BLaER1 (cell line): ENCODE results near the gene CTSF.

ENCODE experiments used
- H3K27ac ChIP-seq: shearing (Covaris generic); formaldehyde crosslinking; 2 replicates; pipeline ENCODE4 v1.8.1; 2022
- H3K27me3 ChIP-seq: shearing (Covaris generic); formaldehyde crosslinking; 2 replicates; pipeline ENCODE4 v1.8.1; 2022
- H3K36me3 ChIP-seq: shearing (Covaris generic); formaldehyde crosslinking; 2 replicates; pipeline ENCODE4 v1.8.1; 2022
- H3K4me1 ChIP-seq: shearing (Covaris generic); formaldehyde crosslinking; 2 replicates; pipeline ENCODE4 v1.8.1; 2022
- H3K4me2 ChIP-seq: shearing (Covaris generic); formaldehyde crosslinking; 2 replicates; pipeline ENCODE4 v1.8.1; 2022
- H3K4me3 ChIP-seq: shearing (Covaris generic); formaldehyde crosslinking; 2 replicates; pipeline ENCODE4 v1.8.1; 2022
- H3K9ac ChIP-seq: shearing (Covaris generic); formaldehyde crosslinking; 2 replicates; pipeline ENCODE4 v1.8.1; 2022
- H3K9me3 ChIP-seq: shearing (Covaris generic); formaldehyde crosslinking; 2 replicates; pipeline ENCODE4 v1.8.1; 2022
- H4K20me1 ChIP-seq: shearing (Covaris generic); formaldehyde crosslinking; 2 replicates; pipeline ENCODE4 v1.8.1; 2022
- Cebpa-rat ChIP-seq: shearing (Covaris generic); IDR thresholded peaks from 2 replicates; pipeline ENCODE4 v1.8.1; 2022

CTSF gene

DNA sequence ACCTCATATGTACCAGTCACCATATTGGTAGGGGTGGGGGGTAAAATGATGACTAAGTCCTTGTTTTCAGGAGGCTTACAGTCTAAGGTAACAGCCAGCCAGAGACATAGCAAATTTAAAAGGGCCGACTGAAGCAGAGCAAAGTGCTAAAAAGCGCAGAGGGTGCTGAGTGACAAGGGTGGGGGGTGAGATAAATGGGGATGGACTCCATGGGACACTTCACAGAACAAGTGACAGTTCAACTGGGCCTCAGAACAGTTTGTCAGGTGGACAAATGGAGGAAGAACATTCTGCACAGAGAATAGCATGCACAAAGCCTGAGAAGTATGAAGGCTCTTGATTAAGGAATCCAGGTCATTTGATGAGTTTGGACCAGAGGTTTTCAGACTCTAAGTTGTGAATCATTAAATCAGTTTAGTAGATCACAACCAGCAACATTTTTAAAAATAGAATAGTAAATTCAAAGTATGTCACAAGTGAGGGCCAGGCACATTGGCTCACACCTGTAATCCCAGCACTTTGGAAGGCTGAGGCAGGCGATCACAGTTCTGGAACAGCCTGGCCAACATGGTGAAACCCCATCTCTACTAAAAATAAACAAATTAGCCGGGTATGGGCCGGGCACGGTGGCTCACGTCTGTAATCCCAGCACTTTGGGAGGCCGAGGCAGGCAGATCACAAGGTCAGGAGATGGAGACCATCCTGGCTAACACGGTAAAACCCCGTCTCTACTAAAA is 43.9 kb downstream of the CTSF start:
- no peaks in the 10 kb centered on the region for H3K4me1 ChIP-seq
- no peak overlapping the region for H3K4me2 ChIP-seq
- no peak overlapping the region for H3K9ac ChIP-seq
- no peaks in the 10 kb centered on the region for H4K20me1 ChIP-seq
- H3K4me3 ChIP-seq = no peak overlapping the region
- no peak overlapping the region for H3K27ac ChIP-seq
- TF ChIP-seq Cebpa-rat = no peak
- H3K36me3 ChIP-seq = peaks cover 78% of the 10 kb centered on the region
- H3K27me3 ChIP-seq = no peaks in the 10 kb centered on the region
- no peaks in the 10 kb centered on the region for H3K9me3 ChIP-seq

GRCh38 chr11:66523611-66524010 is 44.8 kb downstream of the CTSF start:
- no peaks in the 10 kb centered on the region for H3K4me1 ChIP-seq
- no peaks in the 10 kb centered on the region for H4K20me1 ChIP-seq
- no peak overlapping the region for H3K4me3 ChIP-seq
- H3K4me2 ChIP-seq = no peak overlapping the region
- H3K27ac ChIP-seq = no peak overlapping the region
- H3K9ac ChIP-seq = no peak overlapping the region
- H3K27me3 ChIP-seq = no peaks in the 10 kb centered on the region
- no peak for TF ChIP-seq Cebpa-rat
- no peaks in the 10 kb centered on the region for H3K9me3 ChIP-seq
- H3K36me3 ChIP-seq = peaks cover 86% of the 10 kb centered on the region
